WTC11 (cell line): Measurements from ENCODE around the gene ERICH6. TPM values are rescaled to one million over a fixed set of nuclear protein-coding genes. Genes with fewer than 3 reads are reported as not detected.

Source experiments
- ATAC-seq: fragments of 200-7000 bp; cut with Tn5 transposase; 2 replicates; pipeline ENCODE4 v1.10.0; 2021; ENCODE audit warnings: mild to moderate bottlenecking, moderate library complexity
- CTCF ChIA-PET: fragments of 300-600 bp; sonication (Branson Sonifier 250); formaldehyde crosslinking; loops from one replicate; lab custom pipeline; 2021; ENCODE audit warnings: antibody characterized with exemption; lab: Charles Lee
- POLR2A ChIA-PET: fragments of 350-600 bp; sonication (Branson Sonifier 250); formaldehyde crosslinking; loops from one replicate; lab custom pipeline; 2021; ENCODE audit warnings: antibody characterized with exemption; lab: Charles Lee
- DNase-seq: peaks from one replicate; pipeline ENCODE4 v3.0.0; 2021; ENCODE audit warnings: low spot score
- H3K27ac Mint-ChIP-seq: 2 replicates; pipeline ENCODE4 v1.8.0; 2021; ENCODE audit warnings: mixed read lengths
- H3K27me3 Mint-ChIP-seq: 2 replicates; pipeline ENCODE4 v1.8.0; 2021; ENCODE audit warnings: low read depth, mild to moderate bottlenecking, moderate library complexity, mixed read lengths
- H3K36me3 Mint-ChIP-seq: 2 replicates; pipeline ENCODE4 v1.8.0; 2021; ENCODE audit warnings: mixed read lengths
- H3K4me1 Mint-ChIP-seq: 2 replicates; pipeline ENCODE4 v1.8.0; 2022; ENCODE audit warnings: mixed read lengths
- H3K4me3 Mint-ChIP-seq: 2 replicates; pipeline ENCODE4 v1.8.0; 2021; ENCODE audit warnings: mild to moderate bottlenecking, moderate library complexity, mixed read lengths
- H3K9me3 Mint-ChIP-seq: 2 replicates; pipeline ENCODE4 v1.8.0; 2021; ENCODE audit warnings: mixed read lengths
- AR ChIP-seq: fragments of 250-450 bp; sonication (Bioruptor Pico); IDR thresholded peaks from 2 replicates; pipeline ENCODE4 v1.9.0; 2021; ENCODE audit warnings: mild to moderate bottlenecking
- ATF1 ChIP-seq: sonication (generic); formaldehyde crosslinking; IDR thresholded peaks from 2 replicates; pipeline ENCODE4 v1.8.1; 2023; ENCODE audit warnings: mild to moderate bottlenecking, moderate library complexity, missing genetic modification reagents
- CBFB ChIP-seq: sonication (generic); formaldehyde crosslinking; IDR thresholded peaks from 2 replicates; pipeline ENCODE4 v1.8.1; 2022; ENCODE audit warnings: mild to moderate bottlenecking, low read depth, missing genetic modification reagents
- E2F1 ChIP-seq: sonication (generic); formaldehyde crosslinking; IDR thresholded peaks from 2 replicates; pipeline ENCODE4 v1.8.0; 2022; ENCODE audit warnings: mild to moderate bottlenecking, missing genetic modification reagents
- EMX1 ChIP-seq: fragments of 250-450 bp; sonication (Bioruptor Pico); IDR thresholded peaks from 2 replicates; pipeline ENCODE4 v1.8.0; 2021; ENCODE audit warnings: mild to moderate bottlenecking
- ESRRA ChIP-seq: sonication (generic); formaldehyde crosslinking; IDR thresholded peaks from 2 replicates; pipeline ENCODE4 v1.8.1; 2022; ENCODE audit warnings: mild to moderate bottlenecking, missing genetic modification reagents, borderline replicate concordance
- ETV6 ChIP-seq: sonication (generic); formaldehyde crosslinking; IDR thresholded peaks from 2 replicates; pipeline ENCODE4 v1.8.1; 2022; ENCODE audit warnings: mild to moderate bottlenecking, missing genetic modification reagents
- FOXK1 ChIP-seq: sonication (generic); formaldehyde crosslinking; IDR thresholded peaks from 2 replicates; pipeline ENCODE4 v1.8.0; 2022; ENCODE audit warnings: mild to moderate bottlenecking, moderate library complexity, missing genetic modification reagents
- FOXP4 ChIP-seq: sonication (generic); formaldehyde crosslinking; IDR thresholded peaks from 2 replicates; pipeline ENCODE4 v1.8.0; 2022; ENCODE audit warnings: mild to moderate bottlenecking, missing genetic modification reagents
- GABPB1 ChIP-seq: sonication (generic); formaldehyde crosslinking; IDR thresholded peaks from 2 replicates; pipeline ENCODE4 v1.8.1; 2023; ENCODE audit warnings: mild to moderate bottlenecking, missing genetic modification reagents
- IRF1 ChIP-seq: sonication (generic); formaldehyde crosslinking; IDR thresholded peaks from 2 replicates; pipeline ENCODE4 v1.8.0; 2023; ENCODE audit warnings: missing genetic modification reagents
- KAT7 ChIP-seq: sonication (generic); formaldehyde crosslinking; IDR thresholded peaks from 2 replicates; pipeline ENCODE4 v1.8.1; 2023; ENCODE audit warnings: missing genetic modification reagents, mild to moderate bottlenecking, borderline replicate concordance
- MLX ChIP-seq: sonication (generic); formaldehyde crosslinking; IDR thresholded peaks from 2 replicates; pipeline ENCODE4 v1.8.1; 2023; ENCODE audit warnings: mild to moderate bottlenecking, missing genetic modification reagents, moderate library complexity
- MYBL2 ChIP-seq: sonication (generic); formaldehyde crosslinking; IDR thresholded peaks from 2 replicates; pipeline ENCODE4 v1.8.1; 2023; ENCODE audit warnings: mild to moderate bottlenecking, moderate library complexity, missing genetic modification reagents
- NFYB ChIP-seq: sonication (generic); formaldehyde crosslinking; conservative IDR thresholded peaks from 2 replicates; pipeline ENCODE4 v1.8.0; 2022; ENCODE audit warnings: low read depth, missing genetic modification reagents
- TCF7 ChIP-seq: sonication (generic); formaldehyde crosslinking; IDR thresholded peaks from 2 replicates; pipeline ENCODE4 v1.8.0; 2022; ENCODE audit warnings: mild to moderate bottlenecking, low read depth, missing genetic modification reagents, moderate library complexity
- TP53 ChIP-seq: sonication (generic); formaldehyde crosslinking; IDR thresholded peaks from 2 replicates; pipeline ENCODE4 v1.8.1; 2023; ENCODE audit warnings: mild to moderate bottlenecking, missing genetic modification reagents
- ZNF121 ChIP-seq: sonication (generic); formaldehyde crosslinking; IDR thresholded peaks from 2 replicates; pipeline ENCODE4 v1.8.0; 2023; ENCODE audit warnings: missing genetic modification reagents
- ZNF512 ChIP-seq: sonication (generic); formaldehyde crosslinking; IDR thresholded peaks from 2 replicates; pipeline ENCODE4 v1.8.1; 2022; ENCODE audit warnings: missing genetic modification reagents, borderline replicate concordance
- total RNA-seq: library from RNA; stranded (reverse); gene quantifications from 3 replicates; pipeline ENCODE4 v1.2.3, GENCODE V29; 2021

The ERICH6 gene
- total RNA-seq, 1 experiment from 2014 or later = 0.26 TPM

GRCh38 chr3:150656316-150656715, 47.4 kb downstream of the ERICH6 start:
- no peaks in the 10 kb centered on the region for H3K36me3 Mint-ChIP-seq
- no peak for DNase-seq
- H3K9me3 Mint-ChIP-seq = no peaks in the 10 kb centered on the region
- ChIA-PET CTCF (no interaction called here), POLR2A (no interaction called here)
- H3K27me3 Mint-ChIP-seq = no peaks in the 10 kb centered on the region; the same call in 1 of the 2 replicates
- peak overlapping the region; percentile 58; the same call in 1 of the 2 replicates for H3K27ac Mint-ChIP-seq
- no peak for ATAC-seq
- H3K4me3 Mint-ChIP-seq = no peak overlapping the region
- no peak for TF ChIP-seq ATF1 (CRISPR knock-in tag)
- TF ChIP-seq ZNF121 (CRISPR knock-in tag) = no peak
- no peak for TF ChIP-seq MLX
- no peak for TF ChIP-seq ZNF512 (CRISPR knock-in tag)
- no peak for TF ChIP-seq ETV6 (CRISPR knock-in tag)
- TF ChIP-seq ESRRA (CRISPR knock-in tag) = no peak
- no peak for TF ChIP-seq GABPB1 (CRISPR knock-in tag)
- no peak for TF ChIP-seq FOXK1
- TF ChIP-seq AR (CRISPR knock-in tag) = no peak
- TF ChIP-seq E2F1 = no peak
- peaks cover 9% of the 10 kb centered on the region for H3K4me1 Mint-ChIP-seq

GRCh38 chr3:150653110-150653561, 50.6 kb downstream of the ERICH6 start:
- Mint-ChIP-seq H3K9me3 (no peaks in the 10 kb centered on the region; the same call in 1 of the 2 replicates), H3K4me3 (no peak overlapping the region), H3K27me3 (no peaks in the 10 kb centered on the region; the same call in 1 of the 2 replicates), H3K27ac (no peak overlapping the region), H3K4me1 (peaks cover 9% of the 10 kb centered on the region), H3K36me3 (no peaks in the 10 kb centered on the region)
- TF ChIP-seq FOXP4 (CRISPR knock-in tag) (no peak), TCF7 (no peak), MYBL2 (CRISPR knock-in tag) (no peak), CBFB (CRISPR knock-in tag) (no peak), NFYB (no peak), IRF1 (no peak), TP53 (CRISPR knock-in tag) (no peak), EMX1 (CRISPR knock-in tag) (no peak), KAT7 (no peak)
- ChIA-PET CTCF (no interaction called here), POLR2A (no interaction called here)
- ATAC-seq = no peak
- DNase-seq = no peak
